ENCODE data around the gene OR2L13. TPM values are rescaled to one million over a fixed set of nuclear protein-coding genes. Genes with fewer than 3 reads are reported as not detected.

The OR2L13 gene
- total RNA-seq, 2 experiments from 2014 or later, result not detected

- H3K36me3 Mint-ChIP-seq, result no peaks in the 10 kb centered on the region
- peaks cover 6% of the 10 kb centered on the region for H3K27me3 Mint-ChIP-seq
- no peak overlapping the region for H3K4me3 Mint-ChIP-seq
- no peaks in the 10 kb centered on the region for H3K4me1 Mint-ChIP-seq
- no peak overlapping the region for H3K27ac Mint-ChIP-seq
- DNase-seq, result no peak
- peaks cover 7% of the 10 kb centered on the region for H3K9me3 Mint-ChIP-seq
These were observed 48.3 kb downstream of the OR2L13 start for GRCh38 chr1:248143311-248143710.

GRCh38 chr1:248144513-248145198 lies 49.7 kb downstream of the OR2L13 start, which contains the start of gene OR2M5:
Gene OR2M5, plus strand, starts transcription at chr1:248145148. Its CDS starts 0 bp downstream, at chr1:248145148.
- no peak for DNase-seq
- Mint-ChIP-seq H3K4me1 (no peaks in the 10 kb centered on the region), H3K9me3 (peaks cover 9% of the 10 kb centered on the region), H3K27ac (no peak within 1 kb of the TSS), H3K27me3 (peaks cover 6% of the 10 kb centered on the region), H3K36me3 (no peaks in the 10 kb centered on the region), H3K4me3 (no peak within 1 kb of the TSS)

Other genes with a start within 250 kb of the OR2L13 start
- gene TRIM58, start 238.0 kb upstream of the OR2L13 start, total RNA-seq, result under 1 TPM; 0.06 to 0.08 TPM
- gene OR2W3, start 199.6 kb upstream of the OR2L13 start, total RNA-seq, result not detected
- not detected for gene OR2T8, start 174.9 kb upstream of the OR2L13 start, total RNA-seq
- not detected for gene OR2AJ1, start 170.3 kb upstream of the OR2L13 start, total RNA-seq
- gene OR2L8, start 146.3 kb upstream of the OR2L13 start, total RNA-seq, result not detected
- not detected for gene OR2AK2, start 130.0 kb upstream of the OR2L13 start, total RNA-seq
- not detected for gene OR2L5, start 81.5 kb upstream of the OR2L13 start, total RNA-seq
- under 1 TPM in 1 of 2 experiments, not detected in 1; 0.06 TPM for gene OR2L2, start 65.1 kb upstream of the OR2L13 start, total RNA-seq
- gene OR2L3, start 48.3 kb upstream of the OR2L13 start, total RNA-seq, result not detected
- gene OR2M5, start 50.0 kb downstream of the OR2L13 start, total RNA-seq, result not detected
- gene OR2M2, start 79.6 kb downstream of the OR2L13 start, total RNA-seq, result not detected
- gene OR2M3, start 102.1 kb downstream of the OR2L13 start, total RNA-seq, result not detected
- gene OR2M4, start 136.2 kb downstream of the OR2L13 start, total RNA-seq, result not detected
- gene OR2T33, start 182.8 kb downstream of the OR2L13 start, total RNA-seq, result not detected
- gene OR2T12, start 208.2 kb downstream of the OR2L13 start, total RNA-seq, result not detected
- not detected for gene OR2M7, start 229.4 kb downstream of the OR2L13 start, total RNA-seq

Data from activated naive CD8-positive, alpha-beta T cell treated with anti-CD3 and anti-CD28 coated beads for 36 hours (primary cell).